Neutrophil (primary cell): Measurements from ENCODE around the gene CGNL1.

ENCODE experiments used
- H3K27ac ChIP-seq: fragments of 200-600 bp; sonication (generic); 2 replicates; pipeline ENCODE4 v1.5.1; 2016; ENCODE audit warnings: mild to moderate bottlenecking, moderate library complexity
- H3K27me3 ChIP-seq: fragments of 200-600 bp; sonication (generic); 2 replicates; pipeline ENCODE4 v1.6.0; 2016; ENCODE audit warnings: mild to moderate bottlenecking
- H3K36me3 ChIP-seq: fragments of 200-600 bp; sonication (generic); 2 replicates; pipeline ENCODE4 v1.5.1; 2017
- H3K4me1 ChIP-seq, 2 experiments: fragments of 200-600 bp in 1 of 2; sonication (generic) in 1 of 2; 1 replicate in 1 of 2; 2 replicates in 1 of 2; pipeline versions ENCODE4 v1.5.1 to v1.6.1; 2013 to 2016; ENCODE audit warnings: low read depth in 1 of 2, low read length in 1 of 2, mild to moderate bottlenecking in 1 of 2, moderate library complexity in 1 of 2; ENCODE audit not compliant: control insufficient read depth in 1 of 2, insufficient read depth in 1 of 2
- H3K4me3 ChIP-seq, 2 experiments: fragments of 200-600 bp in 1 of 2; sonication (generic) in 1 of 2; 1 replicate in 1 of 2; 2 replicates in 1 of 2; pipeline ENCODE4 v1.5.1; 2013 to 2016; ENCODE audit warnings: low read depth in 1 of 2, low read length in 1 of 2, mild to moderate bottlenecking in 1 of 2, moderate library complexity in 1 of 2
- H3K9me3 ChIP-seq: fragments of 200-600 bp; sonication (generic); 2 replicates; pipeline ENCODE4 v1.5.1; 2016
- TF ChIP-seq, protein P1 (sequence below): fragments of 200-600 bp; sonication (generic); IDR thresholded peaks from 2 replicates; pipeline ENCODE4 v1.5.1; 2016; ENCODE audit warnings: antibody characterized with exemption

Gene CGNL1

DNA sequence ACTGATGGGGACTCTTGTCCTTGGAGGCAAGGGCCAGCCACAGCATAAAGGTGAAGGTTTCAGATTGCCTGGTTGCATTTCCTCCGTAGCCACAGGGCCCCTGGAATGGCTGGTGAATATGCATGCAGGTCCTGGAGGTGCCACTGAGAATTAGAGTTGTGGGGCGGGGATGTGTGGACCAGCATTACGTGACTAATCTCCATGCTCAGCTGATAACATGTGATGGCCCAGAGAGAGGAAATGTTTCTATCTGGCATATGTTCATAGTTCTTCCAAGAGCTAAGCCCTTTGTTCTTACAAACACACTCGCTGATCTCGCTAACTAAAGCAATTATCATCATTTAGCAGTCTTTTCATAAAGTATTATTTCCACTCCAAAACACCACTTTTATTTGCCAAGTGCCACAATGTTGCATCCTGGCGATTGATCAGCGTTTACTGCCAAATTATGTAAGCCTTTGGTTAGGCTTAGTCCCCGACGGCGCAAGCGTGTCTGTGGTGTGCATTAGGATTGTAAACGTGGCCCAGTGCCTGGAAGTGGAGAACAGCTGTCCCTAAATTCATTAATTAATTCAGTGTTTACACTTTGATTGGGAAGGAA is 55.9 kb downstream of the CGNL1 start:
- Histone ChIP-seq H3K4me3 (no peak overlapping the region), H3K4me1 (no peaks in the 10 kb centered on the region), H3K36me3 (no peaks in the 10 kb centered on the region), H3K27me3 (no peaks in the 10 kb centered on the region), H3K9me3 (no peaks in the 10 kb centered on the region), H3K27ac (no peak overlapping the region)
- TF ChIP-seq, protein P1, sequence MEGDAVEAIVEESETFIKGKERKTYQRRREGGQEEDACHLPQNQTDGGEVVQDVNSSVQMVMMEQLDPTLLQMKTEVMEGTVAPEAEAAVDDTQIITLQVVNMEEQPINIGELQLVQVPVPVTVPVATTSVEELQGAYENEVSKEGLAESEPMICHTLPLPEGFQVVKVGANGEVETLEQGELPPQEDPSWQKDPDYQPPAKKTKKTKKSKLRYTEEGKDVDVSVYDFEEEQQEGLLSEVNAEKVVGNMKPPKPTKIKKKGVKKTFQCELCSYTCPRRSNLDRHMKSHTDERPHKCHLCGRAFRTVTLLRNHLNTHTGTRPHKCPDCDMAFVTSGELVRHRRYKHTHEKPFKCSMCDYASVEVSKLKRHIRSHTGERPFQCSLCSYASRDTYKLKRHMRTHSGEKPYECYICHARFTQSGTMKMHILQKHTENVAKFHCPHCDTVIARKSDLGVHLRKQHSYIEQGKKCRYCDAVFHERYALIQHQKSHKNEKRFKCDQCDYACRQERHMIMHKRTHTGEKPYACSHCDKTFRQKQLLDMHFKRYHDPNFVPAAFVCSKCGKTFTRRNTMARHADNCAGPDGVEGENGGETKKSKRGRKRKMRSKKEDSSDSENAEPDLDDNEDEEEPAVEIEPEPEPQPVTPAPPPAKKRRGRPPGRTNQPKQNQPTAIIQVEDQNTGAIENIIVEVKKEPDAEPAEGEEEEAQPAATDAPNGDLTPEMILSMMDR = no peak

- TF ChIP-seq, protein P1 = no peak
- Histone ChIP-seq H3K27ac (no peak overlapping the region), H3K4me1 (no peaks in the 10 kb centered on the region), H3K27me3 (no peaks in the 10 kb centered on the region), H3K9me3 (no peaks in the 10 kb centered on the region), H3K4me3 (no peak overlapping the region), H3K36me3 (no peaks in the 10 kb centered on the region)
Measured at GRCh38 chr15:57436166-57436565, 59.9 kb downstream of the CGNL1 start.

GRCh38 chr15:57436961-57437360 is 60.7 kb downstream of the CGNL1 start:
- TF ChIP-seq, protein P1 = no peak
- Histone ChIP-seq H3K4me1 (no peaks in the 10 kb centered on the region), H3K4me3 (no peak overlapping the region), H3K9me3 (no peaks in the 10 kb centered on the region), H3K27ac (no peak overlapping the region), H3K27me3 (no peaks in the 10 kb centered on the region), H3K36me3 (no peaks in the 10 kb centered on the region)

- no peaks in the 10 kb centered on the region for H3K36me3 ChIP-seq
- no peaks in the 10 kb centered on the region for H3K4me1 ChIP-seq
- TF ChIP-seq, protein P1 = no peak
- H3K27me3 ChIP-seq = no peaks in the 10 kb centered on the region
- no peak overlapping the region for H3K27ac ChIP-seq
- no peak overlapping the region for H3K4me3 ChIP-seq
- H3K9me3 ChIP-seq = no peaks in the 10 kb centered on the region
Measured at GRCh38 chr15:57437564-57437963, 61.3 kb downstream of the CGNL1 start.

GRCh38 chr15:57438166-57438565 is 61.9 kb downstream of the CGNL1 start:
- no peaks in the 10 kb centered on the region for H3K27me3 ChIP-seq
- no peaks in the 10 kb centered on the region for H3K36me3 ChIP-seq
- TF ChIP-seq, protein P1 = no peak
- no peaks in the 10 kb centered on the region for H3K4me1 ChIP-seq
- no peak overlapping the region for H3K27ac ChIP-seq
- no peak overlapping the region for H3K4me3 ChIP-seq
- no peaks in the 10 kb centered on the region for H3K9me3 ChIP-seq
